Measurements from ENCODE around the gene RNASEL. TPM values are rescaled to one million over a fixed set of nuclear protein-coding genes. Genes with fewer than 3 reads are reported as not detected.
"Not testable (repeated sequence)": the region's sequence is repeated elsewhere in the genome, so short reads cannot be mapped to it uniquely, and the experiment has no call there.

Gene RNASEL
- total RNA-seq, 2 donors from 2014 or later: 4.3 to 7.4 TPM

DNA sequence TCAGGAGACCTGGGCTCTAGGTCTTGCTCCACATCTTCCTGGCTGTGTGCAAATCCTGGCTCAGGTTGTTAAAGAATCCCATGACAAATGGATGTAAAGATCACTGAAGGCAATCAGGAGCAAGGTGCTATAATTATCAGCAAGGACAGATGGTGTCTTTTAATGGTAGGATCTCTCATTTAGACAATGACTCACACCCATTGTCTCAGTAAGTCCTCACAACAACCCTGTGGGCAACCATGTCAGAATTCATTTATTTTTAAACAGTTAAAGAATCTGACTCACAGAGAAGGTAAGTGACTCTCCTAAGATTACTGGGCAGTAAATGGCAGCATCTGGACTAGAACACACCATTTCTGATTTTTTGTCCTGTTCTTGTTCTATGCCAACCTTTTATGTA is 32.8 kb downstream of the RNASEL start:
- Mint-ChIP-seq H3K27me3 (peaks cover 6% of the 10 kb centered on the region), H3K4me1 (peaks cover 2% of the 10 kb centered on the region), H3K36me3 (ENCODE audit: low read depth) (peaks cover 11% of the 10 kb centered on the region), H3K4me3 (no peak overlapping the region), H3K27ac (no peak overlapping the region)
- ATAC-seq (no peak), DNase-seq (no peak)
- H3K9me3 ChIP-seq (ENCODE audit: control insufficient read depth, low read length, poor library complexity, severe bottlenecking): no peaks in the 10 kb centered on the region

DNA sequence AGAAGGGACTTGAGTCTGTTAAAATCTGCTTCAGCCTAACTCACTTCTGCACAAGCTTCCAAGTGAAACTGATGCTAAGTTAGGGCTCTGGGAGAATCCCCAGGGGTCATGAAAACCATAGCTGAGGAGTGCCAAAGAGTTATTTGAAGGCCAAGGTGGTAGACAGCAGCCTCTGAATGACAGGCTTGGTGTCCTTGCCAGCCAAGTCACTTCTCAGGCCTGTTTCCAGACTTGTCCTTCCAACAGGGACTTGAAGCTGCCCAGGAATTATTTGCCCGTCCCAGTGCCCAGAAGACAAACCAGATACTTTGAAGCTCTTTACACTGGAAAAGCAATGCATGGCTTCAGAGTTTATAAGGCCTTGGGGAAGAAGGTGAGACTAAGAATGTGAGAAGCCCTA is 33.6 kb downstream of the RNASEL start:
- peaks cover 11% of the 10 kb centered on the region for H3K36me3 Mint-ChIP-seq (ENCODE audit: low read depth)

GRCh38 chr1:182552527-182552926 is 36.5 kb downstream of the RNASEL start:
- Mint-ChIP-seq H3K4me3 (no peak overlapping the region), H3K27ac (no peak overlapping the region), H3K36me3 (ENCODE audit: low read depth) (peaks cover 3% of the 10 kb centered on the region), H3K27me3 (peaks cover 14% of the 10 kb centered on the region), H3K4me1 (no peaks in the 10 kb centered on the region)
- ATAC-seq (no peak), DNase-seq (no peak)
- H3K9me3 ChIP-seq (ENCODE audit: control insufficient read depth, low read length, poor library complexity, severe bottlenecking): no peaks in the 10 kb centered on the region

More for the DNA sequence above, 33.6 kb downstream of the RNASEL start:
- Mint-ChIP-seq H3K4me1 (peaks cover 2% of the 10 kb centered on the region), H3K27ac (no peak overlapping the region), H3K27me3 (peaks cover 5% of the 10 kb centered on the region), H3K4me3 (no peak overlapping the region)
- H3K9me3 ChIP-seq (ENCODE audit: control insufficient read depth, low read length, poor library complexity, severe bottlenecking): no peaks in the 10 kb centered on the region
- ATAC-seq: no peak
- DNase-seq: no peak

- Mint-ChIP-seq H3K27me3 (peaks cover 27% of the 10 kb centered on the region), H3K36me3 (ENCODE audit: low read depth) (peaks cover 3% of the 10 kb centered on the region), H3K4me1 (no peaks in the 10 kb centered on the region), H3K4me3 (no peak overlapping the region), H3K27ac (no peak overlapping the region)
- ATAC-seq (no peak), DNase-seq (no peak)
- H3K9me3 ChIP-seq (ENCODE audit: control insufficient read depth, low read length, poor library complexity, severe bottlenecking): no peaks in the 10 kb centered on the region
Measured at GRCh38 chr1:182549811-182550210, 39.2 kb downstream of the RNASEL start.

DNA sequence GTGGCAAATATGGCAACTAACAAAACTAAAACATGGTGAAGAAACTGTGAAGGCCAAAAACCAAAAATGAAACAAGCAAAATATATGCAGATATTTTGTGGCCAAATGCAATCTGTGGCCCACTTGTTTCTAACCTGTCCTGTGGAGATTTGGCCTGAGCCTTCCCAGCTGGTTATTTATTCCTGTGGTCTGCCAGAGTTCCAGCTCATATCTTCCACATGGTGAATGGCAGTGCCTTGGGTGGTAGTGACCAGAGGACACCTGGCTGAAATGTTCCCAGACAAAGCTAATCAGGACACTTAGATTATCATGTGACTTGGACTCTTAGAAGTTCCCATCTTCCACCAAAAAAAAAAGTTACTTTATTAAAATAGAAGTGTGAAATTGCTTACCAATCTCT is 39.7 kb downstream of the RNASEL start:
- H3K4me1 Mint-ChIP-seq: no peaks in the 10 kb centered on the region
- H3K27me3 Mint-ChIP-seq: peaks cover 29% of the 10 kb centered on the region
- H3K9me3 ChIP-seq (ENCODE audit: control insufficient read depth, low read length, poor library complexity, severe bottlenecking): no peaks in the 10 kb centered on the region
- DNase-seq: no peak
- no peak overlapping the region for H3K4me3 Mint-ChIP-seq
- ATAC-seq: no peak
- peaks cover 3% of the 10 kb centered on the region for H3K36me3 Mint-ChIP-seq (ENCODE audit: low read depth)
- no peak overlapping the region for H3K27ac Mint-ChIP-seq

DNA sequence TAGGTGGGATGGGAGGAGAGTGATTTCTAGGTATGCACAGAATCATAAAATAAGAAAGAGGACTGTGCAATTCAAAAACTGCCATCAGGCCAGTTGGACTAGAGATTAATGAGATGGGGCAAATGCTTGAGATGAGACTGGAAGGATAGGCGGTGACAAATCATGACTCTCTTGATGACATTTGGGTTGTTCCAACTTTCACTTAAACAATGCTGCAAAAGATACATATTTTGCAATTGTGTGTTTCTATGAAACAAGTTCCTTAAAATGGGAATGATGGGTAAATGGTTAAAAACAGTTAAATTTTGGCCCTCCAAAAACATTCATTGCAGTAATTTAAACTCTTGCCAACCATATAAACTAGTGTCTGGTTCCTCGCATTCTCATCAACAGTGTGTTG is 55.2 kb downstream of the RNASEL start:
- ATAC-seq (no peak), DNase-seq (no peak)
- peaks cover 20% of the 10 kb centered on the region for H3K27me3 Mint-ChIP-seq
- H3K4me3 Mint-ChIP-seq: no peak overlapping the region
- H3K9me3 ChIP-seq (ENCODE audit: control insufficient read depth, low read length, poor library complexity, severe bottlenecking): peaks cover 2% of the 10 kb centered on the region
- H3K36me3 Mint-ChIP-seq (ENCODE audit: low read depth): no peaks in the 10 kb centered on the region
- no peak overlapping the region for H3K27ac Mint-ChIP-seq
- no peaks in the 10 kb centered on the region for H3K4me1 Mint-ChIP-seq

- H3K36me3 Mint-ChIP-seq (ENCODE audit: low read depth); H3K4me3 Mint-ChIP-seq; ATAC-seq; H3K27ac Mint-ChIP-seq; H3K27me3 Mint-ChIP-seq; H3K4me1 Mint-ChIP-seq; H3K9me3 ChIP-seq (ENCODE audit: control insufficient read depth, low read length, poor library complexity, severe bottlenecking); DNase-seq: not testable (repeated sequence)
Measured at GRCh38 chr1:182528206-182528605, 60.9 kb downstream of the RNASEL start.

- DNase-seq: no peak
- Mint-ChIP-seq H3K4me3 (no peak overlapping the region), H3K27me3 (peaks cover 8% of the 10 kb centered on the region), H3K27ac (no peak overlapping the region), H3K4me1 (no peaks in the 10 kb centered on the region), H3K36me3 (ENCODE audit: low read depth) (no peaks in the 10 kb centered on the region)
- peaks cover 8% of the 10 kb centered on the region for H3K9me3 ChIP-seq (ENCODE audit: control insufficient read depth, low read length, poor library complexity, severe bottlenecking)
- ATAC-seq: no peak
Measured at GRCh38 chr1:182527680-182528079, 61.4 kb downstream of the RNASEL start.

DNA sequence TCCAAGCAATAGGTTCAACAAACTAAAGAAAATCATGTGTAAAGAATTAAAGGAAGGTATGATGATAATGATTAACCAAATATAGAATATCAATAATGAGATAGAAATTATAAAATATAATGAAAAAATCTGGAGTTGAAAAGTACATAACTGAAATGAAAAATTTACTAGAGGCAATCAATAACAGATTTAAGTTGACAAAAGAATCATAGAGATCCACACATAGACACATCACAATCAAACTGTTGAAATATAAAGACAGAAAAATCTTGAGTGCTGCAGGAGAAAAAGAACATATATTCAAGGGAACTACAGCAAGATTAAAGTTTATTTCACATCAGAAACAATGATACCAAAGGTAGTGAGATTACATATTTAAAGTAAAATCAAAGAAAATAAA is 63.7 kb downstream of the RNASEL start:
- Mint-ChIP-seq H3K4me1 (no peaks in the 10 kb centered on the region), H3K27me3 (peaks cover 8% of the 10 kb centered on the region)
- no peak for DNase-seq

More for the DNA sequence above, 63.7 kb downstream of the RNASEL start:
- H3K9me3 ChIP-seq (ENCODE audit: control insufficient read depth, low read length, poor library complexity, severe bottlenecking): peaks cover 5% of the 10 kb centered on the region
- Mint-ChIP-seq H3K4me3 (no peak overlapping the region), H3K27ac (no peak overlapping the region), H3K36me3 (ENCODE audit: low read depth) (no peaks in the 10 kb centered on the region)
- no peak for ATAC-seq

Other genes starting within 250 kb of the RNASEL start
- 100 to 1,000 TPM; 106 to 127 TPM for gene GLUL, start 197.5 kb downstream of the RNASEL start, total RNA-seq
- gene TEDDM1, start 188.6 kb downstream of the RNASEL start, total RNA-seq: not detected
- gene RGSL1, start 139.1 kb downstream of the RNASEL start, total RNA-seq: not detected
- gene RGS16, start 15.1 kb upstream of the RNASEL start, total RNA-seq: 10 to 100 TPM; 23.4 to 23.5 TPM
- not detected for gene RGS8, start 95.3 kb upstream of the RNASEL start, total RNA-seq
- gene NPL, start 200.5 kb upstream of the RNASEL start, total RNA-seq: 1 to 10 TPM; 3.0 to 4.7 TPM

Measured in T-helper 17 cell (primary cell).